NCI-H1417 (cell line): ENCODE measurements around the gene LAIR1.
"Not testable (repeated sequence)": the region's sequence is repeated elsewhere in the genome, so short reads cannot be mapped to it uniquely, and the experiment has no call there.

Experiments
- DNase-seq, 3 experiments: peaks; one replicate each; lab custom pipeline; 2025; lab: John Stamatoyannopoulos, UW

LAIR1 gene

GRCh38 chr19:54341295-54341694, 23.4 kb downstream of the LAIR1 start:
- no peak for DNase-seq

GRCh38 chr19:54339646-54340358, 24.9 kb downstream of the LAIR1 start:
- no peak for DNase-seq

- no peak for DNase-seq
Measured at GRCh38 chr19:54338521-54338920, 26.2 kb downstream of the LAIR1 start.

- DNase-seq: no peak
Measured at GRCh38 chr19:54337858-54338230, 26.9 kb downstream of the LAIR1 start.

GRCh38 chr19:54336893-54337857, 27.6 kb downstream of the LAIR1 start:
- DNase-seq: no peak

GRCh38 chr19:54335979-54336892, 28.5 kb downstream of the LAIR1 start:
- no peak for DNase-seq

GRCh38 chr19:54335164-54335563, 29.6 kb downstream of the LAIR1 start:
- DNase-seq: no peak

- no peak for DNase-seq
Measured at GRCh38 chr19:54333586-54334298, 31.0 kb downstream of the LAIR1 start.

- no peak for DNase-seq
Measured at GRCh38 chr19:54332149-54332548, 32.6 kb downstream of the LAIR1 start.

GRCh38 chr19:54331626-54332025, 33.1 kb downstream of the LAIR1 start:
- no peak for DNase-seq

GRCh38 chr19:54329476-54330165, 35.1 kb downstream of the LAIR1 start:
- DNase-seq: no peak

GRCh38 chr19:54328781-54329180, 36.0 kb downstream of the LAIR1 start:
- not testable (repeated sequence) for DNase-seq

- no peak for DNase-seq
Measured at GRCh38 chr19:54325631-54326030, 39.1 kb downstream of the LAIR1 start.

- DNase-seq: peak in 2 of 3 experiments; percentile 37 to 51
Measured at GRCh38 chr19:54325194-54325621, 39.5 kb downstream of the LAIR1 start.

- no peak for DNase-seq
Measured at GRCh38 chr19:54324071-54324470, 40.7 kb downstream of the LAIR1 start.

GRCh38 chr19:54322934-54323333, 41.8 kb downstream of the LAIR1 start:
- not testable (repeated sequence) for DNase-seq

- DNase-seq: not testable (repeated sequence)
Measured at GRCh38 chr19:54322295-54322694, 42.4 kb downstream of the LAIR1 start.

GRCh38 chr19:54319892-54320670, 44.6 kb downstream of the LAIR1 start:
- DNase-seq: no peak

- no peak for DNase-seq
Measured at GRCh38 chr19:54319049-54319448, 45.7 kb downstream of the LAIR1 start.

- no peak for DNase-seq
Measured at GRCh38 chr19:54317965-54318240, 46.8 kb downstream of the LAIR1 start.
